AG09309 (cell line): ENCODE measurements around the gene IQSEC1.

Experiments
- DNase-seq: peaks from one replicate; pipeline ENCODE4 v3.0.0-alpha.2; 2010; ENCODE audit warnings: low read depth
- H3K4me3 ChIP-seq: 2 replicates; pipeline ENCODE4 v1.5.1; 2011; ENCODE audit warnings: mild to moderate bottlenecking, low read depth, low read length, moderate library complexity; ENCODE audit not compliant: control insufficient read depth
- TF ChIP-seq, protein P1 (sequence below): IDR thresholded peaks from 2 replicates; pipeline ENCODE4 v1.5.1; 2011; ENCODE audit warnings: mild to moderate bottlenecking, low read depth, low read length, inconsistent platforms; ENCODE audit not compliant: insufficient read depth, control insufficient read depth; ENCODE audit errors: missing control alignments

Gene IQSEC1

DNA sequence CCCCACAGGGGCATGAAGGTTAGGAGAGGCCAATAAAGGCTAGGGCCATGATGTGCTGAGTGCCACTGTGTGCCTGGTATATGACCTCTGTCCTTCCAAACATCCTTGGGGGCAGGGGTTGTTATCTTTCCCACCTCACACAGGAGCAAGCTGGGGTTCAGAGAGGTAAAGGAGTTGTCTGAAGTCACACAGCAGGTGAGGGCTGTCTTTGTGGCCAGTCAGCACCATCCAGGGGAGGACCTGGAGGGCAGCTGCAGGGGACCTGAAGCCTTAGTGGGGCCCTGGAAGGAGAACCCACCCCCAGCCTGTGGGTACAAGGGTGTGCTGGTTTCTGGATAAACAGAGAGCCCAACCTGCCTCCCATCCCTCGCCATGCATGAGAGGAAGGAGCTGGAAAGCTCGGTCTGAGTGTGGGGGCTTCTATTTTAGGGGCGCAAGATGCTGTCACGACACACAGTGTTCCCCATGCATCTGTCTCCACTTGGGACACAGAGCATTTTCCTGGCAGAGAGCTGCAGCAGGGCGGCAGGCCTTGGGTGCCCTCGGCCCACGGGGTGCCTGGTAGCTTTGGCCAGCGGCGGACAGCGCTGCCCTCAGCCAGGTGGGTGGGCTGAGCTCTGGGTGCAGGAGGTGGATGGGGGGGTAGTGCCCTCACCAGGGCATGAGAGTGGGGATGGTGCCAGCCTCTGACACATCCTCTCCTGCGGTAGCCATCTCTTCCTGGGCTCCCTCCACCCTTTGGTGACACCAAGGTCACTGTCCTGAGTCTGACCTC, 14.7 kb downstream of the IQSEC1 start:
- no peak for DNase-seq
- TF ChIP-seq, protein P1, sequence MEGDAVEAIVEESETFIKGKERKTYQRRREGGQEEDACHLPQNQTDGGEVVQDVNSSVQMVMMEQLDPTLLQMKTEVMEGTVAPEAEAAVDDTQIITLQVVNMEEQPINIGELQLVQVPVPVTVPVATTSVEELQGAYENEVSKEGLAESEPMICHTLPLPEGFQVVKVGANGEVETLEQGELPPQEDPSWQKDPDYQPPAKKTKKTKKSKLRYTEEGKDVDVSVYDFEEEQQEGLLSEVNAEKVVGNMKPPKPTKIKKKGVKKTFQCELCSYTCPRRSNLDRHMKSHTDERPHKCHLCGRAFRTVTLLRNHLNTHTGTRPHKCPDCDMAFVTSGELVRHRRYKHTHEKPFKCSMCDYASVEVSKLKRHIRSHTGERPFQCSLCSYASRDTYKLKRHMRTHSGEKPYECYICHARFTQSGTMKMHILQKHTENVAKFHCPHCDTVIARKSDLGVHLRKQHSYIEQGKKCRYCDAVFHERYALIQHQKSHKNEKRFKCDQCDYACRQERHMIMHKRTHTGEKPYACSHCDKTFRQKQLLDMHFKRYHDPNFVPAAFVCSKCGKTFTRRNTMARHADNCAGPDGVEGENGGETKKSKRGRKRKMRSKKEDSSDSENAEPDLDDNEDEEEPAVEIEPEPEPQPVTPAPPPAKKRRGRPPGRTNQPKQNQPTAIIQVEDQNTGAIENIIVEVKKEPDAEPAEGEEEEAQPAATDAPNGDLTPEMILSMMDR: no peak
- H3K4me3 ChIP-seq: no peak overlapping the region

DNA sequence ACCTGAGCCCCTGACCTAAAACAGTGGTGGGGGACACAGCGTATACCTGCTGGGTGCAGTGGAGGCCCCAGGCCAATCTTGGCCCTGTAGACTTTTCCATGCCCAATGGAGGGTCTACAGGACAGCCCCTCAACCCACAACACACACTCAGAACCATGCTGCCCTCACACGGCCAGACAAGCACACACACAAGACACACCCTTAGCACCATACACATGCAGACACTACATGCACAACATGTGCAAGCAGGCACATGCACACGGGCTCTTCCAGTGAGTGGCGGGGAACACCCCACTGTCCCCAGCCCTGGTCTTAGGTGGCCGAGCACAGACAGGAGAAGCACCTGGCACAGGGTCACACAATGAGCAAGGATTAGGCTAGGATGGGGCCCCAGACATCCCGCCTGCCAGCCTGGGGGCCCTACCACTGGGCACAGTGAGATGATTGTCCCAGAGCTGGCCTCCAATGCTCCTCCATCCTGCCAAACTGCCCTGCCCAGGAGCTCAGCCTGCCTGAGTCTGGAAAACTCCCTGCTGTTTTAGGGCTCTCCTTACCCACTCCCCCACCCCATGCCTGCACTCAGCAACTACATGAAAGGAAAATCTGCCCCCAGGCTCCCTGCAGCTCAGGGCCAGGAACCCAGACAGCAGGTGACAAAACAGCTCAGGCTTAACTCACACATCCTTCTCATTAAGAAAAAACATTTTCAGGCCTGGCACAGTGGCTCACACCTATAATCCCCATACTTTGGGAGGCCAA, 15.8 kb downstream of the IQSEC1 start:
- no peak overlapping the region for H3K4me3 ChIP-seq
- DNase-seq: no peak
- TF ChIP-seq, protein P1: no peak

DNA sequence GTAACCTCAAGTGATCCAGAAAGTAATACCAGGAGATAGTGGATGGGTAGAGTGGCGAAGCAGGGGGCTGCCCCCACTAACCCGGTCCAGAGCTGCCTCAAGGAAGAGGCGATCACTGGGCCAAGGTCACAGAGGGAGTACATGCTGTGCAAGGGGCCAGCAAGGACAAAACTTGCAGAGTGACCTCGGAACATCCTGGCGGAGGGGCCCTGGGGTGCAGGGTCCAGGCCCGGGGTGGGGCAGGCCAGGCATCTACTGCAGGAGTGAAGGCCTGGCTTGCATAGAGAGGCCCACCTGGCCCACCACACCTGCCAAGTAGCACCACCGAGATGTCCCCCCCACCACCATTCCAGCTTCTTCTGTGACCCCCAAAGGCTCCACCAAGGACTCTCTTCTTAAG, 17.6 kb downstream of the IQSEC1 start:
- TF ChIP-seq, protein P1: no peak
- H3K4me3 ChIP-seq: no peak overlapping the region
- DNase-seq: no peak

DNA sequence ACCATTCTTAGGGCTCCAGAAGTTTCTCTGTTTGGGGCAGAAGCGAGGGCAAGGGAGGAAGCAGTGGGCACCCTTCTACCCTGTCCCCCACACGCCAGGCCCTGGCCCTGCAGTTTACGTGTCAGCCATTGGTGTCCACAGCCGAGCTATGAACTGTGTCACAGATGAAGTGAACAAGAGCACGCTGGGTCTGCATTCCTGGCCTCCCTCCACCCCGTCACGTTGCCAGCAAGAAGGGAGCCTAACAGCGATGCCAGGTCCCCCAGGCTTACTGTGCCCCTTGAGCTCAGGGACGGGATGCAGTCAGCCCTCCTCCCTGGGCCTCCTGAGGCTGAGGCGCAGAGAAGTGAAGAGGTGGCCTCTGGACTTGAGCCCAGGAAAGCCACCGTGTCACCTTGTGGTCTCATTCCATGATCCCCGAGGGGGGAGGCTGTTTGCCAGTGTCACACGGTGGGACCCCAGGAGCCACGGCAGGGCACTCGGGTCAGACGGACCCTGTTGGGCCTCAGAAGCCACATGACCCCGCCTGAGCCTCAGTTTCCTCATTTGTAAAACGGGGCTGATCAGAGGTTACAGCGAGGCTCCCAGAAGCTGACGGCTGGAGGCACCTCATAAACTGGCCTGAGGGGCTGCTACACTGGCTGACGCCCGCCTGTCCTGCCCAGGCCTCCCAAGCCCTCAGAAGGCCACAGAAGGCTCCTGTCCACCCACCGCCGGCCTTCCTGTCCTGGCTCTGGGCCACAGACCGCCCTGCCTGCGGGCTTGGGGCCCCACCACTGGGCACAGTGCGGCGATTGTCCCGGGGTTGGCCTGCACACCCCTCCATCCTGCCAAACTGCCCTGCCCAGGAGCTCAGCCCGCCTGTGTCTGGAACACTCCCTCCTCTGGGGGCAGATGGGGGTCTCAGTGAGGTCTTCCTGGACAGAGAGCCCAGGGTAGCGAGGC, 18.6 kb downstream of the IQSEC1 start:
- no peak overlapping the region for H3K4me3 ChIP-seq
- DNase-seq: no peak
- TF ChIP-seq, protein P1: no peak

DNA sequence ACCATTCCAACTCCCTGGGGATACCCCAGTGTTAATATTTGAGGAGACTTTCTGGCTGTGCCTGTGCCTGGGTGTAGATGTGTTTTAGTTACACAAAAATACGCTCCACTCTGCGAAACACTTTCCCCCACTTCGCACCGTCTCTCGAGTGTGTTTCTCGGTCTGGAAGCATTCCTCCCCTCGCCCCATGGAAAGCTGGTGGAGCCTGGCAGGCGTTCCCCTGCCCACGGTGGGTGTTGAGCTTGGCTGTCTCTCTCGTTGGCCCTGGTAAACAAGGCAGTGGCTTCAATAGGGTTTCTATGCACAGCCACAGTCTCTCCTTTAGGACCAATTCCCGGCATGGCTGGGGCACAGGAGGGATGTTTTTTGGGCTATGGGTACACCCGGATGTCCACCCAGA, 19.3 kb downstream of the IQSEC1 start:
- no peak for DNase-seq
- TF ChIP-seq, protein P1: no peak
- H3K4me3 ChIP-seq: no peak overlapping the region

DNA sequence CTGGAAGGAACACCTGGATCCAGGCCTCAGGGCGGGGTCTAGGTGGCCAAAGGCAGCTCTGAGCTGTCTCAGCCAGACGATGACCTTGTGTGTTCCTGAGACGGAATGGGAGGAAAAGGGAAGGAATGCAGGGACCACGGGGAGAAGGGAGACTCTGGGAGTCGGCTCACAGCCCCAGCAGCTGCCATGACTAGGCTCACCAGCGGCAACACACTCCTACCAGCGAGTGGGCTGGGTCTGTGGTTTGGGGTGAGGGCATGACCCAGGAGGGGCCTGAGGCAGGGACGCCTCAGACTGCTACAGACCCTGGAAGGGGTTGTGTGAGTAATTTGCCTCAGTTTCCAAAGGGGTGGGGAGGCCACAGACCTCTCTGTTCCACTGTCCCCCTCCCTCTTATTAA, 19.8 kb downstream of the IQSEC1 start:
- DNase-seq: no peak
- TF ChIP-seq, protein P1: no peak
- no peak overlapping the region for H3K4me3 ChIP-seq
